Activated CD4-positive, alpha-beta T cell treated with anti-CD3 and anti-CD28 coated beads, Interleukin-2, Interleukin-6, amounts not matched to agents 100 ng/mL and 50 ng/mL, durations not matched to agents 16 hours and 8 hours (primary cell): ENCODE data around the gene DSG2.
"Not testable (repeated sequence)": the region's sequence is repeated elsewhere in the genome, so short reads cannot be mapped to it uniquely, and the experiment has no call there.

ENCODE experiments used
- DNase-seq: peaks from one replicate; pipeline ENCODE4 v3.0.0-alpha.2; 2020

Gene DSG2

GRCh38 chr18:31503011-31503410, 5.0 kb downstream of the DSG2 start:
- DNase-seq: no peak

GRCh38 chr18:31504455-31505147, 6.6 kb downstream of the DSG2 start:
- no peak for DNase-seq

GRCh38 chr18:31505156-31505555, 7.2 kb downstream of the DSG2 start:
- DNase-seq: no peak

GRCh38 chr18:31506024-31506742, 8.2 kb downstream of the DSG2 start:
- no peak for DNase-seq

- not testable (repeated sequence) for DNase-seq
Observed at GRCh38 chr18:31507124-31507523, 9.1 kb downstream of the DSG2 start.

- no peak for DNase-seq
Observed at GRCh38 chr18:31508781-31509180, 10.8 kb downstream of the DSG2 start.

GRCh38 chr18:31509571-31509970, 11.6 kb downstream of the DSG2 start:
- no peak for DNase-seq

GRCh38 chr18:31510319-31510718, 12.3 kb downstream of the DSG2 start:
- no peak for DNase-seq

GRCh38 chr18:31511098-31511497, 13.1 kb downstream of the DSG2 start:
- no peak for DNase-seq

GRCh38 chr18:31512203-31512764, 14.3 kb downstream of the DSG2 start:
- no peak for DNase-seq

GRCh38 chr18:31513189-31513935, 15.4 kb downstream of the DSG2 start:
- DNase-seq: no peak

- DNase-seq: no peak
Observed at GRCh38 chr18:31516437-31516836, 18.5 kb downstream of the DSG2 start.

GRCh38 chr18:31526374-31526773, 28.4 kb downstream of the DSG2 start:
- DNase-seq: no peak

GRCh38 chr18:31533236-31533635, 35.3 kb downstream of the DSG2 start:
- no peak for DNase-seq

GRCh38 chr18:31538837-31539236, 40.9 kb downstream of the DSG2 start:
- no peak for DNase-seq

GRCh38 chr18:31546476-31546875, 48.5 kb downstream of the DSG2 start:
- DNase-seq: no peak

- DNase-seq: no peak
Observed at GRCh38 chr18:31548853-31549252, 50.9 kb downstream of the DSG2 start.

- DNase-seq: no peak
Observed at GRCh38 chr18:31549416-31549815, 51.4 kb downstream of the DSG2 start.

GRCh38 chr18:31551883-31552282, 53.9 kb downstream of the DSG2 start:
- no peak for DNase-seq

- no peak for DNase-seq
Observed at GRCh38 chr18:31553800-31554199, 55.8 kb downstream of the DSG2 start.

GRCh38 chr18:31554776-31555175, 56.8 kb downstream of the DSG2 start:
- DNase-seq: no peak

- peak; percentile 61 for DNase-seq
Observed at GRCh38 chr18:31555971-31556747, 58.2 kb downstream of the DSG2 start.

- DNase-seq: no peak
Observed at GRCh38 chr18:31557446-31557845, 59.5 kb downstream of the DSG2 start.
